Nephron progenitor cell (in vitro differentiated cells): ENCODE data around the gene MYH14.

Source experiments
- DNase-seq: peaks from one replicate; pipeline ENCODE4 v3.0.0; 2021
- H3K27ac Mint-ChIP-seq: 2 replicates; pipeline ENCODE4 v1.8.0; 2021; ENCODE audit warnings: mild to moderate bottlenecking, moderate library complexity, mixed read lengths
- H3K27me3 Mint-ChIP-seq: 2 replicates; pipeline ENCODE4 v1.8.0; 2021; ENCODE audit warnings: mild to moderate bottlenecking, low read depth, mixed read lengths; ENCODE audit not compliant: poor library complexity
- H3K36me3 Mint-ChIP-seq: 2 replicates; pipeline ENCODE4 v1.8.0; 2021; ENCODE audit warnings: low read depth, mixed read lengths
- H3K4me1 Mint-ChIP-seq: 2 replicates; pipeline ENCODE4 v1.8.0; 2021; ENCODE audit warnings: mixed read lengths
- H3K4me3 Mint-ChIP-seq: 2 replicates; pipeline ENCODE4 v1.8.0; 2021; ENCODE audit warnings: mild to moderate bottlenecking, moderate library complexity, mixed read lengths
- H3K9me3 Mint-ChIP-seq: 2 replicates; pipeline ENCODE4 v1.8.0; 2021; ENCODE audit warnings: mild to moderate bottlenecking, moderate library complexity, mixed read lengths
- TF ChIP-seq, protein P1 (sequence below): fragments of 200-600 bp; sonication (generic); IDR thresholded peaks from 2 replicates; pipeline ENCODE4 v1.5.0; 2021; ENCODE audit warnings: antibody characterized with exemption

Gene MYH14

GRCh38 chr19:50213925-50214324 is 10.5 kb downstream of the MYH14 start:
- DNase-seq = no peak
- no peak overlapping the region for H3K4me3 Mint-ChIP-seq
- H3K27me3 Mint-ChIP-seq = peaks cover 4% of the 10 kb centered on the region
- no peak overlapping the region for H3K27ac Mint-ChIP-seq
- TF ChIP-seq, protein P1, sequence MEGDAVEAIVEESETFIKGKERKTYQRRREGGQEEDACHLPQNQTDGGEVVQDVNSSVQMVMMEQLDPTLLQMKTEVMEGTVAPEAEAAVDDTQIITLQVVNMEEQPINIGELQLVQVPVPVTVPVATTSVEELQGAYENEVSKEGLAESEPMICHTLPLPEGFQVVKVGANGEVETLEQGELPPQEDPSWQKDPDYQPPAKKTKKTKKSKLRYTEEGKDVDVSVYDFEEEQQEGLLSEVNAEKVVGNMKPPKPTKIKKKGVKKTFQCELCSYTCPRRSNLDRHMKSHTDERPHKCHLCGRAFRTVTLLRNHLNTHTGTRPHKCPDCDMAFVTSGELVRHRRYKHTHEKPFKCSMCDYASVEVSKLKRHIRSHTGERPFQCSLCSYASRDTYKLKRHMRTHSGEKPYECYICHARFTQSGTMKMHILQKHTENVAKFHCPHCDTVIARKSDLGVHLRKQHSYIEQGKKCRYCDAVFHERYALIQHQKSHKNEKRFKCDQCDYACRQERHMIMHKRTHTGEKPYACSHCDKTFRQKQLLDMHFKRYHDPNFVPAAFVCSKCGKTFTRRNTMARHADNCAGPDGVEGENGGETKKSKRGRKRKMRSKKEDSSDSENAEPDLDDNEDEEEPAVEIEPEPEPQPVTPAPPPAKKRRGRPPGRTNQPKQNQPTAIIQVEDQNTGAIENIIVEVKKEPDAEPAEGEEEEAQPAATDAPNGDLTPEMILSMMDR = no peak
- peaks cover 7% of the 10 kb centered on the region for H3K36me3 Mint-ChIP-seq
- peaks cover 23% of the 10 kb centered on the region for H3K9me3 Mint-ChIP-seq
- peaks cover 6% of the 10 kb centered on the region for H3K4me1 Mint-ChIP-seq

DNA sequence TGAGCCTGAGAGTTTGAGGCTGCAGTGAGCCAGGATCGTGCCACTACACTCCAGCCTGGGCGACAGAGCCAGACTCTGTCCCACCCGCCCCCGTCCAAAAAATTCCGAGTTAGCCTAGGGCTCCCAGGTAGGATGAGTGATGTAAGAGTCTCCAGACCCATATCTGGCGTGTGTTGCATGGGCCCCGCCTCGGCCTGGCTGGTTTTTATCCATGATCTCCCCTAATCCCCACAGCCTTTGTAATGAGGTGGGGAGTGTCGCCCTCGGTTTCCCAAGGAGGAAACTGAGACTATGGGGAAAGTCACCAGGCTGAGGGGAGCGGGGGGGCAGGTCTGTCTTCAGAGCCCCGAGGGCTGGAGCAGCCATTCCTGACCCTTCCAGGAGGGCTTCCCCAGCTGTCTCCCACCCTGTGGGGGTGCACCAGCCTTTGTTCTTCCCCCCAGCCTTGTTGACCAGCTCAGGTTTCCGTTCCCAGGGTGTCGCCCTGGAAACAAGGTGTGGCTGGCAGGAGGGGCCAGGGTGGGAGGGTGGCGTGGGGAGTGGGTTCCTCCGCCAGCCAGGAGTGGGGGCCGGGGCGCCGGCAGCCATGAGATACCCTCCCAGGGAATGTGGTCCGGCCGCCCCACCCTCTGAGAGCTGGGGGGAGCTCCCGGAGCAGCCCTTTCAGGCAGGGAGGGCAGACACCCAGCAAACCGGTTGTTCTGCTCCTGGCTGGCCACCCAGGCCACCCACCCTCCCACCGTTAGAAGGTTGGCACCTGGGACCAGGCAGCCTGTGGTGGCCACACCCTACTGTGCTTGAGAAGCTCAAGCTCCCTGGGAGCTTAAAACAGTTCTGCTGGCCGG is 11.5 kb downstream of the MYH14 start:
- peaks cover 23% of the 10 kb centered on the region for H3K9me3 Mint-ChIP-seq
- peak; percentile 28 for DNase-seq
- H3K27ac Mint-ChIP-seq = no peak overlapping the region
- peaks cover 7% of the 10 kb centered on the region for H3K36me3 Mint-ChIP-seq
- no peak overlapping the region for H3K4me3 Mint-ChIP-seq
- TF ChIP-seq, protein P1 = no peak
- H3K4me1 Mint-ChIP-seq = peaks cover 6% of the 10 kb centered on the region
- peaks cover 4% of the 10 kb centered on the region for H3K27me3 Mint-ChIP-seq

DNA sequence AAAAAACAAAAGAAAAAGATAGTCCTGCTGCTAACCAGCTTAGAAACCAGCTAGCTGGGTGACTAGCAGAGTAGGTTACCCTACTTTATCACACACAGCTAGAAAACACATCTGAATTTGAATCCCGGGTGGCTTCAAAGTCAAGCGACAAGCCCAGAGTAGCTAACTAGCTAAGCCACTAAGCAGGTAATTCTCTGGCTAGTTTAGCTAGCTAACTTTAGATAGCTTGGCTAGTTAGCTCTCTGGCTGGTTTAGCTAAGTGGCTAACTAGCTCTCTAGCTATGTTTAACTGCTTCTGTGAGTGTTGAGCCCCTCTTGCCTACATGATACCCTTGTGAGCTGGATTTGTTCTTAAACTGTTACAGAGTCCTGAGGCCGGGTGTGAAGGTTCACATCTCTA is 12.4 kb downstream of the MYH14 start:
- peaks cover 6% of the 10 kb centered on the region for H3K4me1 Mint-ChIP-seq
- no peak for DNase-seq
- H3K36me3 Mint-ChIP-seq = peaks cover 7% of the 10 kb centered on the region
- H3K9me3 Mint-ChIP-seq = peaks cover 20% of the 10 kb centered on the region
- H3K4me3 Mint-ChIP-seq = no peak overlapping the region
- TF ChIP-seq, protein P1 = no peak
- no peak overlapping the region for H3K27ac Mint-ChIP-seq
- H3K27me3 Mint-ChIP-seq = peaks cover 4% of the 10 kb centered on the region

GRCh38 chr19:50221087-50221486 is 17.7 kb downstream of the MYH14 start:
- Mint-ChIP-seq H3K27ac (no peak overlapping the region), H3K4me3 (no peak overlapping the region), H3K27me3 (peaks cover 7% of the 10 kb centered on the region), H3K9me3 (peaks cover 11% of the 10 kb centered on the region), H3K4me1 (peaks cover 6% of the 10 kb centered on the region), H3K36me3 (peaks cover 7% of the 10 kb centered on the region)
- TF ChIP-seq, protein P1 = no peak
- DNase-seq = no peak

DNA sequence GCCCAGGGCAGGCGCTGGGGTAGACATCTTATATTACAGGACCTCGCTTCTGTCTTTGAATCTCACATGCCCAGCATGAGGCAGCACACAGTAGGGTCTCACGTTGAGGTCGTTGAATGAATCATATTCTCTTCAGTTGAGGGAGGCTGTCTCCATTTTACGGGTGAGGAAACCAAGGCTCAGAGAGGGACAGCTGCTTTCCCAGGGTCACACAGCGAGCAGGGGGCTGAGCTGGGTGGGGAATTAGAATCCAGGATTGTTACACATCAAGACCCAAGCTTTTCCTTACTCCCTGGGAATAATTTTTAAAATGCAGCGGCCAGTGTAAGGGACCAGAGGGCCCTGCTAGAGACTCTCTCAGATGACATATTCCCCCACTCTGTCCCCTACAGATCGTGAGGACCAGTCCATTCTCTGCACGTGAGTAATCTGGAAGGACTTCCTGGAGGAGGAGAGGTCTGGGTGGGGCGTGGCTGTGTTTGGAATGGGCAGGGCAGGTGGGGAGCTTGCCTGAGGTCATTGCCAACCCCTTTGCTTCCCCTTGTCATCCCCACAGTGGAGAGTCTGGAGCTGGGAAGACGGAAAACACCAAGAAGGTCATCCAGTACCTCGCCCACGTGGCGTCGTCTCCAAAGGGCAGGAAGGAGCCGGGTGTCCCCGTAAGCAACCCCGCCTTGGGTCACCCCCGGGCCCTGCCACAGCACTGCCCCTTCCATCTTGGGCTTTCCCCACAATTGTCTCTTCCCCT is 19.4 kb downstream of the MYH14 start:
- no peak for DNase-seq
- TF ChIP-seq, protein P1 = no peak
- peaks cover 7% of the 10 kb centered on the region for H3K36me3 Mint-ChIP-seq
- H3K27ac Mint-ChIP-seq = no peak overlapping the region
- peaks cover 11% of the 10 kb centered on the region for H3K9me3 Mint-ChIP-seq
- no peaks in the 10 kb centered on the region for H3K4me1 Mint-ChIP-seq
- H3K27me3 Mint-ChIP-seq = peaks cover 7% of the 10 kb centered on the region
- no peak overlapping the region for H3K4me3 Mint-ChIP-seq
